Activated gamma-delta T cell (primary cell): ENCODE data around the gene PUM2.

Experiments used
- DNase-seq: peaks from one replicate; lab custom pipeline; 2025; lab: John Stamatoyannopoulos, UW

PUM2 gene

DNA sequence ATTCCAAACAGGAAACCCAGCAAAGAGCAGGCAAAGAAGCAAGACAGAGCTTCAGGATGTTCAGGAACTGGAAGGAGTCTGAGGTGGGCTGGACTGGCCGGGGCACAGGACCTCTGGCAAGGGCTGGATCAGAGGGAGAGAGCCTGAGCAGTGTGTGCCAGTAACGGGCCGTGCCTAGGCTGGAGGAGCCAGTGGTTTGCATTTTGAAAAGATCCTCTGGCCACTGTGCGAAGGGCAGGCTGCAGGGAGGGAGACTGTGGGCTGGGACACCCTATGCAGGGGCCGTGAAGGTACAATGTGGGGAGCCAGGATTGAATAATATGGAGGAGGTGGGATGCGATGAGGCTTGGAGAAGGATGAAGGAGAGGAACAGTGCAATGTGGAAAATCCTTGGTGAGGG lies 119.5 kb downstream of the PUM2 start:
- DNase-seq = no peak

DNA sequence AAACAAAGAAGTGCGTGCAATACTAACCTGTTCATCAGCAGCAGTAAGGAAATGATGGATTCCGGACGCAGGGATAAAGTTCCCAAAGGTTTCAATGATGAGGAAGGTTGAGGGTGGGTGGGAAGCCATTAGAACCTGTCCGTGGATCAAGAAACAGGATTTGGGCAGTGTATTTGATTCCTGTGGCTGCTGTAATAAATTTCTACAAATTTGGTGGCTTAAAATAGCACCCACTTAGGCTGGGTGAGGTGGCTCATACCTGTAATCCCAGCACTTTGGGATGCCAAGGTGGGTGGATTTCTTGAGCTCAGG lies 120.6 kb downstream of the PUM2 start:
- no peak for DNase-seq

DNA sequence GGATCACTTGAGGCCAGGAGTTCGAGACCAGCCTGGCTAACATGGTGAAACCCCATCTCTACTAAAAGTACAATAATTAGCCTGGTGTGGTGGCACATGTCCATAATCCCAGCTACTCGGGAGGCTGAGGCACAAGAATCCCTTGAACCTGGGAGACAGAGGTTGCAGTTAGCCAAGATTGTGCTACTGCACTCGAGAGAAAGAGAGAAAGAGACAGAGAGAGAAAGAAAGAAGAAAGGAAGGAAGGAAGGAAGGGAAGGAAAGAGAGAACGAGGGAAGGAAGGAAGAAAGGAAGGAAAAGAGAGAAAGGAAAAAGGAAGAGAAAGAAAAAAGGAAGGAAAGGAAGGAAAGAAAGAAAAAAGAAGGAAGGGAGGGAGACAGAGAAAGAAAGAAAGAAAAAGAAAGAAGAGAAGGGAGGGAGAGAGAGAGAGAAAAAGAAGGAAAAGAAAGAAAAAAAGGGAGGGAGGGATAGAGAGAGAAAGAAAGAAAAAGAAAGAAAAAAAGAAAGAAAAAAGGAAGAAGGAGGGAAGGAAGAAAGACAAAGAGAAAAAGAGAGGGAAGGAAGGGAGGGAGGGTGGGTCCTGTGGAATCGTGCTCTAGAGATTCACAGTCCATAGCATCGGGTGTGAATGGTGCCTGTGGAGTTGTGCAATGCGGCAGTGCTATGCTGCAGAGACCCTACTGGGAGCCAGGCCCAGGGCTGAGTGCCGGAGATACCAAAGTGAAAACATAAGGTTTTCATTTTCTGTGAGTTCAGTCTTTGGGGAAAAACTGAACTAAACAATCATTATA lies 121.1 kb downstream of the PUM2 start:
- DNase-seq = no peak

DNA sequence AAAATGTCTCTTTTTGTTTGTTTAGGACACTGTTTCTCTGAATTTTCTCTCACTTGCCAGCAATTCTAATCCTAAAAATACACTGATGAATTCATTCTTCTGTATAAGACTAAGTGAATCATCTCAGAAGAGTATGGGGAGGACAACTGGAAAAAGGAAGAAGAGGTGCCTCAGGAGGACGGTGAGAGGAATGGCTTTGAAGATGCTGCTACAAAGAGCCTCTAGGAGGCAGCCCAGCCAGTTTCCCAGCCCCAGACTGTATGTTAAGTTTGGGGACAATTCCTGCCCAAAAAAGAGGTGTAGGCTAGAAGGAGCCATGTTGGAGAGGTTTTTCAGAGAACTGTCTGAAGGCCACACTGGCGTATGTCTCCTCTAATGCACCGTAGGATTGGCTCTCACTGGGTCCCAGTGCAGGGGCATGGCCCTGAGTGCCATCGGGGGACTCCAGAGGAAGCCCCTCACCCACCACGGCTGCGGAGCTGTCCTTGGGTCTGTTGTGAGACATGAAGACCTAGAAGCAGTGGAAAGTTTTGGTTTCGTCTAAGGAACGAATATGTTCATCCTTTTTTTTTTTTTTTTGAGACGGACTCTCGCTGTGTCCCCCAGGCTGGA lies 122.6 kb downstream of the PUM2 start:
- DNase-seq = no peak

DNA sequence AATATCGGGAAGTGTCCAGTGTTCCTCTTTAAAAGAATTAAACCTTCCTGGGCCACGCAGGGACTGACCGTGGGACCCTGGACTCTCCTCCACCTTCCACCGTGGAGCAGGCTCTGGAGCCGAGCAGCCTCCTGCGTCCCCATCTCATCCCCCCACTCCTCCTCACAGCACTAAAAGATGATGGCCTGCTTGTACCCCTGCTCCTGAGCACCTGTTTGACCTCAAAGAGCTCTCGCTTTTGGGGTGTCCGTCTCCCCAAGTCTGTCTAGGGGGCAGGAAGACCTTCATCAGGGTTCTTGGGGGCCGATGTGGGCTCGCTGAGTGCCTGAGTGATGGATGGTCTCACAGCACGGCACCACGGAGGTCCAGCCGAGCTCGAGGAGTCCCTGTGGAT lies 124.5 kb downstream of the PUM2 start:
- no peak for DNase-seq

DNA sequence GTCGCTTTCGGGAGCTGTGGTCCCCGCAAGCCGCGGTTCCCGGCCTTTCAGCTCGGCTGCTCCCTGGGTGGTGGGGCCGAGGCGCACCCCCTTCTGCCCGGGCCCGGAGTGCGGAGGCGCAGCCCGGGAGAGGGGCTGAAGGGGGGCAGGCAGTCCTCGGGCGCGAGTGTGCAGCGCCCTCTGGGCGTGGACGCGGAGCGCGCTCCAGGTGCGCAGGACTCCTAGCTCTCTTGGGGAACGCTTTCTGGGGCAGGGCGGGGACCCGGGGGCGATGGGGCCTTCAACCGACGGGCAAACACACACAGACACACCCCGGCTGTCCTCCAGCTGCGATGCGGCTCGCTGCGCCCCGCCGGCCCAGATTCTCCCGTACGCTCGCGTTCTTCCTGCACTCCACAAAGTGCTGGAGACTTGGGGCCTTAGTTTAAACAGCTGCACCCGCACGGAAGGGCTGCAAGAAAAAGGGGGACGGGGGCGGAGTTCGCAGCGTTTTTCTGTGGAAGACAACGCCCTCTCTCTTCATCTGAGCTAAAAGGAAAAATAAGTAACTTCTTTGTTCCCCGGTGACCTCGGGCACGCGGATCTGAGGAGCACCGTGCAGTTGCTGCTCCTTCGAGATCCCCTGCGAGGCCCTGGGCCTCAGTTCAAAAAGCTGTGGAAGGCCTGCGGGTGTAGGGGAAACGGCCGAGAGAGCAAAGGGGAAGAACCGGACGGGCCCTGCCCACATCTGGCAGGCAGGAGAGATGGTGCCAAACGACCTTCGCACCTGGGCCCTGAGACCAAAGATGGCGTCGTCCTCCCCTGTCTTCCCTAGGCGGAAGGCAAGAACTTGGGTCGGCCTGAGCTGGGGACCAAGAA lies 125.1 kb downstream of the PUM2 start:
- no peak for DNase-seq

DNA sequence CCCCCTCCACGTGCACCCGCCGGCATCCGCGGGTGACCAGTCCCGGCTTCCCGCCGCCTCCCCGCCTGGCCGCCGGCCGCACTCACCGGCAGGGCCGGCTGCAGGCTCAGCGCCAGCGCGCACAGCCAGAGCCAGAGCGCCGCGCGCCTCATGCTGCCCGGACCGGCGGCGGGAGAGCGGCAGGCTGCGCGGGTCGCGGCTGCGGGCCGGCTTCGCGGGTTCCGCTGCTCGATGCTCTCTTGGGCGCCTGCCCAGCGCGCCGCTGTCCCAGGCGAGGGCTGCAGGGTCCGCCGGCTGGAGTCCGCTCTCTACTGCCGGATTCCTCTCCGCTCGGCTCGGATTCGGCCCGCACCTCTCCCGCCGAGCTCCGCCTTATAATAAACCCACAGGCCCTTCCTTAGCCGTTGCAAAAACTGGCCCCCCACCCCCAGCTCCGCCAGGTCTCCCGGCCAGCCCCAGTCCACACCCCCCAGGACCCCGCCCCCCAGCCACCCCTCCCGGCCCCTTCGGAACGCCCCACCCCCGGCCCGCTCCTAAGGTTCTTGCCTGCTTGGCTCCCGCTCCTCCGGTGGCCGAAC lies 125.8 kb downstream of the PUM2 start, which contains the start of gene SDC1:
Gene SDC1 (minus strand): TSS at position 415 of the 578 bp plus-strand sequence. CDS start 263 bp downstream, at position 152.
- no peak for DNase-seq

DNA sequence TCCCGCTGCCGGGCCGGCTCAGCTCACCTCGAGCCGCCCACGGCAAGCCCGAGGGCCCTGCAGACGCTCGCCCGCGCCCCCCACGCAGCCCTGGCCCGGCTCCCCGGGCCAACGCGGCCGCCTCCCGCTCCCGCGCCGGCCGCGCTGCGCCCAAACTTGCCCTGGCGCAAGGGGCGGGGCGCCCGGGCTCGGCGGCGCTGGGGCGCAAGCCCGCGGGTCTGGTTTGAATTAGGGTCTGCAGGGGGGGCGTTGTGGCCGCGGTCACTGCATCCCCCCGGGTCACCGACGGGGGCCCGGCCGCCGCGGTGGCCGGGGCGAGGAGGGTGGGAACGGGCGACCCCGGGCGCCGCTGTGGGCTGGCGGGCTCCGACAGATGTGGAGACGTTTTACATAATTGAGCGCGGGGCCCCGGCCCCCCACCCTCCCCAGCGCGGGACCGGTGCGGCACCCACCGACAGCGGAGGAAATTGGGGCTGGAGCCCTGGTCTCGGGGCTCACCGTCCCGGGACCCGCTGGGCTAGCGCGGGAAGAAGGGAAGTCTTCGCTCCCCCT lies 126.4 kb downstream of the PUM2 start:
- no peak for DNase-seq

DNA sequence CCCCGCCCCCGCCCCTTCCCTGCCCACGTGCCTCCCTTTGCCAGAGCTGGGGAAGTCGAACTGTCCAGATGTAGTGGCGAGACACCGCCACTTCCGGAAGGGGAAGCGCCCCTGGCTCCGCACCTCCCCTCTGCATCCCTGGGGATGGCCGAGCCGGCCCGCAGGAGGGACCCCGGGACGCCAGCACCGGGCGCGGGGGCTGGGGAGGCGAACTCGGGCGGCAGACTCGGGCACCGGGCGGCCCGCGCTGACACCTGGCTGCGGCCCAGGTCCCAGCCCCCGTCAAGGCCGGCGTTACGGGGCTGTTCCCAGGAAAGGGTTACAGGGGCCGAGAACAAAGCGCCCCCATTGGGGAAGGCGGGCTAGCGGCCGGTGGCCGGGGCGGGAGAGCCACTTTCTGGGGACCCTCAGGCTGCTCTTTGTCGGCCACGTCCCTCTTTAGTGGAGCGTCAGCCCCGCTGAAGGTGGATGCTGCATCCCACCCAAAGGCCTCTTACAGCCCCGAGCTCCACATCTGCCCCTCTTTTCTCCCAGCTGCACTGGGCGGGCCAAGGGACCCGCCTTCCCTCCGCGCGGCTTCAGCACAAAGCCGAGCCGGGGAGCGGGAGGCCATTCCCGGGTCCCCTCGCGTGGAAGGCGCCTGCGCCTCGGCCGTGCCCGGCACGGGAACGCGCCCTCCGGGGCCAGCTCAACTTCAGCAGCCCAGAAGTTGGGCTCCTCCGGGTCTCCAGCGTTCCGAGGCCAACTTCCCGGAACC lies 127.1 kb downstream of the PUM2 start:
- no peak for DNase-seq

DNA sequence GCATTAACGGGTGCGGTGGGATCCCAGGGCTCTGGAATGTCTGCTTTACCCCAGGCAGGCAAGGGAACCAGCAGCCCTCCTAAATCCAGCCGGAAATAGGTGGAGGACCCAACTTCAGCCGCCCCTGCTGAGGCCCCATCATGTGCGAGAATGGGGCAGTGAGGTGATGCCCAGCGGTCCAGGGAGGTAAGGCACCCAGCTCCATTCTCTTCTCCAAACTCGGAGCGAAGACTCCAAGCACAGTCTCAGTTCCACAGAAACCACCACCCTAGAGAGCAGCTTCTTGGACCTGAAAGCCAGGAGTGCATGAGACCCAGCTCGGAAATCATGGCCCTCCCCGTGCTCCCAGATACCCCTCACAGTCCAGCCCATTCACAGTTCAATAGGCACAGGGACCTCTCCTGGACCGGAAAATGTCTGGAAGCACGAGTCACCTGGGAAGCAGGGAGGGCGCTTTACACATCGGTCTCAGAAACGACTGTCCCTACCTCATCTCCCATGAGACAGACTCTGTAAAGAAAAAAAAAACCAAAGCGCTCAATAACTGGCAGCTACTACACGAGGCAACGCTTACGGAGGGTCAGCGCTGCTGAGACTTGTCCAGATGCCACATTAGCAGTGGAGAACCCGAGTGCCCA lies 127.8 kb downstream of the PUM2 start:
- DNase-seq = no peak

DNA sequence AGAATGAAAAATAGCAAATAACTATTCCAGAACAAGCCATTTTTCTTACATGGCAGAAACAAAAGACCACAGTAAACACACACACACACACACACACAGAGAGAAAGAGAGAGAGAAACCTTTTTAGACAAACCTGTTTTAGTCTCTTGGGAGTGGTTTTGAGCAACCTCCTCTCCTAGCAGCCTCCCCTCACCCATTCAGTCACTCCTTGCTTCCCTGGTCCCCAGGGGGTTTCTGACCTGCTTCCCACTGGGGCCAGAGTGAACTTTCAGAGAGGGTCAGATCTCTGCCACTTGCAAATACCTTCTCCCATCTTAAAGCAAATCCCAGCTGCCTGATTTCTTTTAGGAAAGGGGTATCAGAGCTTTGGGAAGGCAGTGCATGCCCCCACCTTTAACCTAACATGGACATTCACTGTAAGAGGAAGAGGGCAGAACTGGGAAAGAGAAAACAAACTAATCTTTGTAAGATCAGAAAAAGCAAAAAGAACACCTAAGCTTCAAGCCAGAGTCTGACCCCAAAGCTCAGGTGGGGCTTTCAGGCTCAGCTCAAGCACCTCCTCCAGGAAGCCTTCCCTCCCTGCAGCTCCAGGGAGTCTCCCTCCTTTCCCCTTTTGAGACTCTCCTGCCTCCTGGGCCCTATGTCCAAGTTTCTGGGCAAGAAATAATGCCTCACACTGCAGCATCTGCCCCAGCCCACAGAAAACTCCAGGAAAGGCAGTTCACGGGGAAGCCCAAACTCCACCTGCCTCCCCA lies 128.5 kb downstream of the PUM2 start:
- no peak for DNase-seq

DNA sequence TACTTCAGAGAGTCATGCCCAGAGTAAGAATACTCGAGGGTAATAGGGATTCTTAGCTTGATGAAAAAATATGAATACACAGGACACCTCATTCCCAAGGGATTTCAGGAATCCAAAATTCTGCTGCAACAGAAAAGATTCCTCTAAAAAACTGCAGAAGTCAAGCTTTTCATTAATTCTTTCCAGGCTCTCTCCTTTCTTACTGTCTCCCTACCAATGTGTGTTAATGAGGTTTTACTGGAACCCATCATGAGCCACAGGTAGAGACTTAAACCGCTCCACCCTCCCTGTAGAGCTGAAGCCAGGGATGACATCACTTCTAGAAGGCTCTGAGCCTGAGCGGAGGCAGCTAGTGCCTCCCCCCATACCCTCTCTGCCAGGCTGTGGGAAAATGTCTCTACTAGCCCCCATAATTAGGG lies 129.1 kb downstream of the PUM2 start:
- no peak for DNase-seq

DNA sequence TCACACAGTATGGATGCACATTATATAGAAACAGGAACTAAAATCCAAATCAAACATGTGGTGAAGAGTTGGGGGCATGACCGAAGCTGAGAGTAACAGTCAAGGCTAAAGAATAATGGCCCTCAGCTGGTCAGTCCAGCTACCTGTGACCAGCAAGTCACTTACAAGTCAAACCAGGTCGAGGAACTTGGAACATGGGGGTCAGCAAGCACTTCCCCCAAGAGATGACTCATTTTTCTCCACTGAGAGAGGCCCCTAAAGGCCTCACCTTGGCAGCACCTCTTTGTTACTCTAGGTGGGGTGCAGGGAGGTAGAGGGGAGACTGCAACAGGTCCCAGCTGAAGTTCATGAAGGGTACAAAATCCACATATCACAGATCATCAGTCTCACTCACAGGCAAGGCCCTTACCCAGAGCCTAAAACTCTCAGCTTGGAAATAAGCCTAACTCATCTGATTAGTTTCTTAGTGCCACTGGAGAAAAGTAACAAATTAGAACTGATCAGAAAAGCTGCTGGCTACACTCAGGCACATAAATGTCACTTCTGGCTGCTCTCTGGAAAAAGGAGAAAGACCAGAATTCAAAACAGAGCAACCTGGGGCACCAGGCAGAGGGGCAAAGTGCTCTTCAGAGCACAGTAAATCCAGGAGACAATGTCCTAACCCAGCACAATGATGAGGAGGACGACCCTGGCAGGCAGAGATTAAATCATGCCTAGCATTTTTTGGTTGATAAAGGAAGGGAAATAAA lies 129.7 kb downstream of the PUM2 start:
- no peak for DNase-seq

DNA sequence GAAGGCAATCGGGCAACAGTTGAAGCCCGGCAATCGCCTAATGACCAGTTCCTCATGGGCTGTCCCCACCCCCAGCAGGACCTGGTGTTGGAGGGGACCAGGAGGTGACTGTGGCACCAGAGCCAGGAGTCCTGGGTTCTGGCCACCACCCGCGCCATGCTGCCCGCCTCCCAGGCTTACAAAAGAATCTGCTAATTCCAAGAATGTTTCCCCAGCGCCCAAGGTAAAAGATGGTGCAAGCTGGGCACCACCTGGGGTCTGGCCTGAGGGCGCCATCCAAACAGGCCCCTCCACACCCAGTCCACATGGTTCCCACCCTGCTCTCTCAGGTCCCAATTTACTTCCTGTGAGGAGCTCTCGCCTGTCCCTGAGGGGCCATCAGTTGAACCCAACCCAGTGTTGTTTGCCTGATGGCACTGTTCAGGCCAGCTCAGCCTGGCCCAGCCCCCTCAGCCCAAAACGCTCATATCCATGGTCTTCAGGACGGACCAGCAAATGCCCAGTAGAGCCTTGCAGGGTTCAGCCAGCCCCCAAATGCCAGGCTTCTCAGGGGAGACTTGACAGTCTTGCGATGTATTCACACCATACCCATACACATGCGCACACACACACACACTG lies 130.8 kb downstream of the PUM2 start:
- no peak for DNase-seq

DNA sequence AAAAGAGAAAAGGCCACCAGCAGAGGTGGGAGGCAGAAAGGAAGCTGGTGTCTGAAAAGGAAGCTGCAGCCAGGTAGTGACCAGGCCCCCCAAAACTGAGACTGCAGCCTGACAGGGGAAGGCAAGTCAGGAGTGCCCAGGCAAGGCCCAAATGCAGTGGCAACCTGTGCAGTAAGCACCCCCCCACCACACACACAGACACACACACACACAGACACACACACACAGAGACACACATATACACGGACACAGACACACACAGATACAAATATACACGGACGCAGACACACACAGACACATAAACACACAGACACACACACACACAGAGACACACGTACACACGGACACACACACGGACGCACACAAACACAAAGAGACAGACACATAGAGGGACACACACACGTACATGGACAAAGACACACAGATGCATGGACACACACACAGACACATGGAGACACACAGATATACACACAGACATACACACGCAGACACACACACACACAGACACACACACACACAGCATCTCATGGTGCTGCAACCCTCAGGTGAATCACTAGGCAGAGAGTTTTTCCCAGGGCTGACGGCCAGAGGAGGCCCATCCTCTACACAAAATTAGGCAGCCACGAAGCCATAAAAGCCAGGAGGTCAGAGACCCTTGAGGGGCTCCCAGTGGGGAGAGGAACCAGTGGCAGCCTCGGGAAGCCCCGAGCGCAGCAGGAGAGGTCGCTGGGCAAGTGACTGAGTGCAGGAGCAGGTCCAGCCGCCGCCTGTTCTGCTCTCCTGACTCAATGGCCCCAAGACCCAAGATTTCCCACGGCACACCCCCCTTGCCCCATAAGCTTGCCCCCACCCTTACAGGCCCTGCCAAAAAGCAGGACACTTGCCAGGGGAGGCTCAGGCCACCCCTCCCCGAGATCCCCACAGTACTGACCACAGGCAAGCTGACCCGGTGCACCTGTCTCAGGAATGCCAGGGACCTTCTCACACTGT lies 132.0 kb downstream of the PUM2 start:
- no peak for DNase-seq

DNA sequence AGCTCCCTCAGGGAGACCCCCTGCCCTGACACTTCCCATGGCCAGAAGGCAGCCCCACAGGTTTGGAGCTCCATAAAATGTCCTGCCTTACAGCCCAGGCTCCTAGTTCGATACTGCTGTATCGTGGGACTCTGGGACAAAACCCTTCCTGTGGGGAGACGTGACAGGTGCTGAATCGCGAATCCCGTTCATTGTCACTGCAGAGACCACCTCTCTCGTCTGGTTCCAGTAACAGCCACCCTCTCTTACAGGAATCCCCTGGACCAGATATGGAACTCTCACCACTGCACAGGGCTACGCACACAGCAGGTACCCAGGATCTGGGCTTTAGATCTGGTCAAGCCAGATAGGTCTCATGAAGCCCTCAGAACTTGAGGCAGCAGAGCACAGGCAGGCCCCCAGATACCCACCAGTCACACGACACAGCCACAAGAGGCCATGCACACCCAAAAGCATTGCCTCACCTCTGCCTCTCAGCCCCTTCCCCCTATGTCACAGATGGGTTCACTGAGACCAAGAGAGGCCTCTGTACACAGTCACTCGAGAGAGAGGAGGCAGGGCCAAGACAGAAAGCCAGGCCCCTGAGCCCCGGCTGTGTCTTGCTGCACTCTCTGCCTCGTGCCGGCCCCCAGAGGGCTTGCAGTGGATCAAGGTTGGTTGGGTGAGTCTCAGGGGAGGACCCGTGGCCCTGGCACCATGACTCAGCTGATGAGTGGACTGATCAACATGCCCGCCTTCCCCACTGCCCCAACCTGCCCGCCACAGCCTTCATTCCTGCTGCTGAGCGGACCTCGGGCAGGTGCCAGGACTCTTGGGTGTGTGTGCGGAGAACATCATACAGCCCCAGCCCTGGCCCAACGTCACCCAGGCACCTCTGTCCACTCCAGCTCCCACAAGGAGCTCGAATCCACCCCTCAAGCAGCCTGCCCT lies 133.3 kb downstream of the PUM2 start:
- no peak for DNase-seq
